Spleen (tissue), 11 donors: ENCODE results near the gene LCN10. TPM values are rescaled to one million over a fixed set of nuclear protein-coding genes. Genes with fewer than 3 reads are reported as not detected.

Source experiments
- DNase-seq: peaks from one replicate; pipeline ENCODE4 v3.0.0-alpha.2; 2020
- H3K27ac ChIP-seq, 8 donors: fragments of 200-600 bp; sonication (generic) in 7 of 8; 1 replicate in 4 of 8; 2 replicates in 4 of 8; pipeline versions ENCODE4 v1.5.0 to v1.8.0; 2016 to 2021; ENCODE audit warnings: inconsistent platforms in 4 of 8, mild to moderate bottlenecking in 4 of 8, moderate library complexity in 1 of 8
- H3K27me3 ChIP-seq, 7 donors: fragments of 200-600 bp; sonication (generic) in 6 of 7; replicated peaks in 1 of 7; 1 replicate in 4 of 7; 2 replicates in 3 of 7; pipeline versions ENCODE4 v1.5.0 to v1.8.0; 2016 to 2021; ENCODE audit warnings: inconsistent platforms in 3 of 7, mild to moderate bottlenecking in 1 of 7
- H3K36me3 ChIP-seq, 6 donors: fragments of 200-600 bp; sonication (generic) in 5 of 6; 1 replicate in 4 of 6; 2 replicates in 2 of 6; pipeline versions ENCODE4 v1.5.0 to v1.8.0; 2016 to 2021; ENCODE audit warnings: inconsistent platforms in 2 of 6
- H3K4me1 ChIP-seq, 6 donors: fragments of 200-600 bp; sonication (generic) in 5 of 6; 1 replicate in 3 of 6; 2 replicates in 3 of 6; pipeline versions ENCODE4 v1.5.0 to v1.8.0; 2016 to 2021; ENCODE audit warnings: inconsistent platforms in 3 of 6
- H3K4me3 ChIP-seq, 8 donors: fragments of 200-600 bp; sonication (generic) in 7 of 8; 1 replicate in 4 of 8; 2 replicates in 4 of 8; pipeline versions ENCODE4 v1.5.0 to v1.8.0; 2016 to 2021; ENCODE audit warnings: inconsistent platforms in 4 of 8, mild to moderate bottlenecking in 4 of 8, moderate library complexity in 2 of 8
- H3K9me3 ChIP-seq, 8 donors: fragments of 200-600 bp; sonication (generic) in 7 of 8; 1 replicate in 4 of 8; 2 replicates in 4 of 8; pipeline versions ENCODE4 v1.5.0 to v1.8.0; 2016 to 2021; ENCODE audit warnings: inconsistent platforms in 4 of 8
- CTCF ChIP-seq, 11 experiments: fragments of 200-600 bp in 7 of 11; fragments of 450-650 bp in 4 of 11; sonication (generic) in 4 of 11; IDR thresholded peaks in 8 of 11; conservative IDR thresholded peaks in 3 of 11; 1 replicate in 7 of 11; 2 replicates in 4 of 11; pipeline versions ENCODE4 v1.4.0 to v1.8.0; 2016 to 2021; ENCODE audit warnings: antibody characterized with exemption in 11 of 11, inconsistent platforms in 4 of 11, mild to moderate bottlenecking in 1 of 11
- POLR2A ChIP-seq, 3 donors: fragments of 450-650 bp; IDR thresholded peaks; one replicate each; pipeline ENCODE4 v1.5.1; 2017; ENCODE audit warnings: antibody characterized with exemption in 3 of 3, mild to moderate bottlenecking in 1 of 3
- POLR2AphosphoS5 ChIP-seq, 3 donors: sonication (generic); formaldehyde crosslinking; IDR thresholded peaks; one replicate each; pipeline ENCODE4 v1.5.1; 2017; ENCODE audit warnings: antibody characterized with exemption in 3 of 3
- WGBS, 5 donors: extraction: QIAGEN DNeasy Blood & Tissue Kit in 3 of 5; methylation state at CpG; one replicate each; pipeline versions ENCODE4 v1.1.5 to v1.1.7; 2013 to 2018; 5-methylcytosine and 5-hydroxymethylcytosine counted together
- intact Hi-C: fragments of 100-400 bp; cut with DNase I; formaldehyde crosslinking; loops from one replicate; pipeline ENCODE4 v1.15.0; 2023; ENCODE audit warnings: low total_unique reads
- polyA plus RNA-seq, 3 donors: library from polyadenylated mRNA; stranded (reverse); fragments of 200-250 nt; gene quantifications; one replicate each; pipeline ENCODE4 v1.2.1, GENCODE V29; 2013
- total RNA-seq, 7 donors: library from RNA; depleted of rRNA in 3 of 7; stranded (reverse); fragments of >200 nt in 3 of 7; fragmentation: NEBNext Ultra II Directional in 4 of 7; extraction: Animal tissue kit (Norgen Biotek cat#: 25700) in 4 of 7; gene quantifications; one replicate each; pipeline versions ENCODE4 v1.1.0 to v1.2.1, GENCODE V29; 2016 to 2021
- donor health status: healthy with polysubstance abuse.
- donor health status: DM: no; HTN: no; CAD: no; lungs with moderate emphysema.
- donor health status: DM: no; HTN: no; CAD: no.
- donor health status: Bipolar disorder and iron deficiency.
- donor health status: healthy.
- donor health status: DM: no; HTN: no; CAD: no.
- donor health status: DM: yes; HTN: yes; CAD: no.

The LCN10 gene
- total and polyA plus RNA-seq, 10 donors = 7.2 to 41.3 (median 15.8) TPM

DNA sequence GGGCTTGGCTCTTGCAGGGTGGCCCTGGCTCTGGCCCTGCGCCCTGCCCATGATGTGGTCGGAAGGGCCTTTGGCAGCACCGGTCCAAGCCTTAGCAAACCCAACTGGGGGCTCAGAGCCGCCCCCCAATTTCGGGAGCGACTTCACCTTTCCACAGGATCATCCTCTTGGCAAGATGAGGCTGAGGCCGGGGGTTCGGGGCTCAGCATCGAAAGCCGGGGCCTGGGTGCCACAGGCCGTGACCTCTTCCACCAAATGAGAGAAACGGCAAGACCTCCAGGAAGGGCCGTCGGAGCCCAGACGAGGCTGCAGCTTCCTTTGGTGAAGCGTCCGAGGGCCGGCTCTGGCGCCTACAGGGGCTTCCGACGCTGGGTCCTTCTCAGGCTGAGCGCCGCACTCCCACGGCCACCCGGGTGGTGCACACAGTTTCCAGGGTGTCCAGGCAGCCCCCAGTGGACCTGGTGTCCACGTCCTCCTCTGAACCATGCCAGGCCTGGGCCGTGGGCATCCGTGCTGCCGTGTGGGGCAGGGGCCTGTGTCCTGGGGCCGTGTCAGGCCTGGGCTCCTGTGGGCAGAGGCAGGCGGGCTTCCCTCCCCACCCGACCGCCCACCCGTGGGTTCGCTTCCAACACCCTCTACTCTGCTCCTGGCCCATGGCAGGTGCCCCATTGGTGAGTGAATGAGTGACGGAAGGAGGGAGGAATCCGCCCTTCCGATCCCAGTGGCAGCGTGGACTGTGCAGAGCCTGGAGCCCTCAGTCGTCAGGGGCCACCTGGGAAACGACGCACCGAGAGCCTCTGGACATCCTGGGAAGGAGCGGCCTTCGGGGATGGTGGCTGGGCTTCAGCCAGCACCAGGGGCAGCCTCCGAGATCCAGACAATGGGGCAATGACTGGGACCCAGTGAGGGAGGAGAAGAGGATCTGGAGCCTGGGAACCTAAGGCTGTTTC lies 50.3 kb downstream of the LCN10 start:
- no peak for DNase-seq
- 88 to 92% (median 90%) methylated on average over 32 to 46 of the region's 46 CpGs for WGBS, 5 donors

DNA sequence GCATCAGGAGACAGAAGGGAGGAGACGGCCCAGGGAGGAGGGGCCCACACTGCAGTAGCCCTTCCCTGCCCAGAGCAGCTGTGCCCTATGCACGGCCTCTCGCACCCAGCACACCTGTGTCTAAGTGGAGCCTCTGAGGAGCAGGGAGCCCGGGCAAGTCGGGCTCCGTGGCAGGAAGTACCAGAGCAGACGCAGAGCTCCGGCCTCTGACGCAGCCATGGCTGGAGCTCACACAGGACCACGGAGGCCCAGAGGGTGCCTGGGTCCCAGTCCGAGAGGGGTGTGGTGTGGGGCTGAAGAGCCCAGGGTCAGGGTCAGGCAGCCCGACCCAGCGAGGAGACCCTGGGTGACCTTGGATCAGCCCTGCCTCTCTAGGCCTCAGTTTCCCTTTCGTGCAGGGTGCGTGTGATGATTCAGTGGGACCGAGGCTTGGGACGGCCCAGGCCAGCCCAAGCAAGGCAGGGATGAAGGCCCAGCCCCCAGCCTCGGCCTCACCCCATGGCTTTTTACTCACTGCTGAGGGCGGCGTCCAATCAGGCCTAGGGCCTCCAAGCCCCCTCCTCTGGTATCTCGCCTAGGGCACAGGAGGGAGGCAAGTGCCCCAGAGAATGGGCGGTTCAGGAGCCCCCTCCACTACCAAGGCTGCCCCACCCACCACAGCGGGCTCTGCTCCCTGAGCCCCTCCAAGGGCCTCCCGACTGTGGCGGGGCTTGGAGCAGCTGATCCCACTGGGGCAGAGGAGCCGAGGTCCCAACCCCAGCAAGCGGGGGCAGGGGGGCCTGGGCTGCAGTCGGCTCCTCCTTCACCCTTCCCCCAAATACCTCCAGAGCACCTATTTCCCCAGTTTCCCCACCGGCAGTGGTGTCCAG lies 51.2 kb downstream of the LCN10 start:
- H3K27ac ChIP-seq = no peak overlapping the region
- H3K36me3 ChIP-seq = no peaks in the 10 kb centered on the region
- H3K9me3 ChIP-seq = no peaks in the 10 kb centered on the region
- intact Hi-C loops = no loop called here
- TF ChIP-seq POLR2A (IDR thresholded peaks at IDR 0.05) = no peak
- TF ChIP-seq CTCF (IDR thresholded peaks at IDR 0.05 in 8 of 11, conservative IDR thresholded peaks at IDR 0.05 in 3 of 11) = no peak
- TF ChIP-seq POLR2AphosphoS5 (IDR thresholded peaks at IDR 0.05) = no peak
- peaks cover 0 to 28% (median 0%) of the 10 kb centered on the region in 7 donors for H3K27me3 ChIP-seq
- 88 to 94% (median 91%) methylated on average over 15 to 29 of the region's 29 CpGs for WGBS, 5 donors
- H3K4me1 ChIP-seq = peaks cover 7 to 57% (median 35%) of the 10 kb centered on the region in 6 donors
- no peak overlapping the region for H3K4me3 ChIP-seq
- no peak for DNase-seq

More for the DNA sequence above, 50.3 kb downstream of the LCN10 start:
- peaks cover 0 to 33% (median 4%) of the 10 kb centered on the region in 7 donors for H3K27me3 ChIP-seq
- intact Hi-C loops = no loop called here
- H3K9me3 ChIP-seq = no peaks in the 10 kb centered on the region
- H3K4me3 ChIP-seq = no peak overlapping the region
- H3K4me1 ChIP-seq = peaks cover 7 to 58% (median 36%) of the 10 kb centered on the region in 6 donors
- no peak for TF ChIP-seq POLR2AphosphoS5 (IDR thresholded peaks at IDR 0.05)
- no peak for TF ChIP-seq POLR2A (IDR thresholded peaks at IDR 0.05)
- TF ChIP-seq CTCF (IDR thresholded peaks at IDR 0.05 in 8 of 11, conservative IDR thresholded peaks at IDR 0.05 in 3 of 11) = no peak
- H3K36me3 ChIP-seq = no peaks in the 10 kb centered on the region
- no peak overlapping the region for H3K27ac ChIP-seq

- peaks cover 0 to 21% (median 0%) of the 10 kb centered on the region in 7 donors for H3K27me3 ChIP-seq
- H3K4me1 ChIP-seq = peaks cover 13 to 57% (median 36%) of the 10 kb centered on the region in 6 donors
- no peak for DNase-seq
- 86 to 97% (median 89%) methylated on average over 4 to 15 of the region's 15 CpGs for WGBS, 5 donors
- no peaks in the 10 kb centered on the region for H3K36me3 ChIP-seq
- TF ChIP-seq CTCF (IDR thresholded peaks at IDR 0.05 in 8 of 11, conservative IDR thresholded peaks at IDR 0.05 in 3 of 11) = no peak
- TF ChIP-seq POLR2A (IDR thresholded peaks at IDR 0.05) = no peak
- TF ChIP-seq POLR2AphosphoS5 (IDR thresholded peaks at IDR 0.05) = no peak
- no peak overlapping the region for H3K27ac ChIP-seq
- intact Hi-C loops = no loop called here
- no peak overlapping the region for H3K4me3 ChIP-seq
- no peaks in the 10 kb centered on the region for H3K9me3 ChIP-seq
Observed at GRCh38 chr9:136690806-136691261, 51.9 kb downstream of the LCN10 start.
